ENCODE data around the gene MCOLN3.
A peak's percentile ranks its signal among the peaks of the same experiment; 100 is the strongest.
"Not testable (repeated sequence)": the region's sequence is repeated elsewhere in the genome, so short reads cannot be mapped to it uniquely, and the experiment has no call there.

The MCOLN3 gene

GRCh38 chr1:85049735-85050166 lies 1.5 kb upstream of the MCOLN3 start:
- no peak for DNase-seq
- intact Hi-C loops (cut with DNase I): no loop called here

GRCh38 chr1:85047472-85048295 lies 616 bp downstream of the MCOLN3 start:
- peak in 1 of 10 donors; percentile 79 for DNase-seq
- intact Hi-C loops (cut with DNase I): no loop called here

- intact Hi-C loops (cut with DNase I): no loop called here
- no peak for DNase-seq
These were observed 1.2 kb downstream of the MCOLN3 start for GRCh38 chr1:85047144-85047471.

GRCh38 chr1:85042413-85042812 lies 5.9 kb downstream of the MCOLN3 start:
- intact Hi-C loops (cut with DNase I): no loop called here
- no peak for DNase-seq

GRCh38 chr1:85041793-85042192 lies 6.5 kb downstream of the MCOLN3 start:
- intact Hi-C loops (cut with DNase I): no loop called here
- no peak for DNase-seq

GRCh38 chr1:85033221-85033620 lies 15.1 kb downstream of the MCOLN3 start:
- DNase-seq: no peak
- intact Hi-C loops (cut with DNase I): no loop called here

GRCh38 chr1:85030536-85030935 lies 17.8 kb downstream of the MCOLN3 start:
- intact Hi-C loops (cut with DNase I): no loop called here
- DNase-seq: no peak

GRCh38 chr1:85028151-85028550 lies 20.1 kb downstream of the MCOLN3 start:
- no peak for DNase-seq
- intact Hi-C loops (cut with DNase I): no loop called here

- no peak for DNase-seq
- intact Hi-C loops (cut with DNase I): no loop called here
These were observed 20.9 kb downstream of the MCOLN3 start for GRCh38 chr1:85027242-85027983.

GRCh38 chr1:85025940-85026339 lies 22.4 kb downstream of the MCOLN3 start:
- DNase-seq: no peak
- intact Hi-C loops (cut with DNase I): no loop called here

GRCh38 chr1:85024736-85025135 lies 23.6 kb downstream of the MCOLN3 start:
- no peak for DNase-seq
- intact Hi-C loops (cut with DNase I): no loop called here

GRCh38 chr1:85022700-85023099 lies 25.6 kb downstream of the MCOLN3 start:
- intact Hi-C loops (cut with DNase I): no loop called here
- no peak for DNase-seq

- no peak for DNase-seq
- intact Hi-C loops (cut with DNase I): no loop called here
These were observed 28.3 kb downstream of the MCOLN3 start for GRCh38 chr1:85019994-85020393.

GRCh38 chr1:85015826-85016225 lies 32.5 kb downstream of the MCOLN3 start:
- intact Hi-C loops (cut with DNase I): no loop called here
- no peak for DNase-seq

GRCh38 chr1:85005641-85006040 lies 42.7 kb downstream of the MCOLN3 start:
- intact Hi-C loops (cut with DNase I); DNase-seq: not testable (repeated sequence)

- DNase-seq: no peak
- intact Hi-C loops (cut with DNase I): no loop called here
These were observed 46.6 kb downstream of the MCOLN3 start for GRCh38 chr1:85001742-85002141.

- intact Hi-C loops (cut with DNase I): no loop called here
- DNase-seq: no peak
These were observed 49.5 kb downstream of the MCOLN3 start for GRCh38 chr1:84998642-84999280.

GRCh38 chr1:84997667-84998600 lies 50.4 kb downstream of the MCOLN3 start:
- DNase-seq: peak in 2 of 10 donors; percentile 17 to 55
- intact Hi-C loops (cut with DNase I): no loop called here

GRCh38 chr1:84996846-84997666 lies 51.2 kb downstream of the MCOLN3 start, which contains the start of gene MCOLN2:
Gene MCOLN2 (minus strand): TSS chr1:84997113. CDS start chr1:84996872, 241 bp downstream.
- peak in 6 of 10 donors; percentile 11 to 84 (median 61) for DNase-seq

More at GRCh38 chr1:84996846-84997666, 51.2 kb downstream of the MCOLN3 start, which contains the start of gene MCOLN2:
- intact Hi-C loops (cut with DNase I): no loop called here

Measured in posterior cingulate gyrus (tissue), 11 donors.